ENCODE results near the gene RPS14. TPM values are rescaled to one million over a fixed set of nuclear protein-coding genes. Genes with fewer than 3 reads are reported as not detected.
"Not testable (repeated sequence)": the region's sequence is repeated elsewhere in the genome, so short reads cannot be mapped to it uniquely, and the experiment has no call there.

RPS14 gene
- total RNA-seq, 1 experiment from 2014 or later = 1,800 TPM

- no peak for DNase-seq (ENCODE audit: low read depth)
Observed at GRCh38 chr5:150446583-150446982, 3.0 kb downstream of the RPS14 start.

GRCh38 chr5:150446088-150446487 lies 3.5 kb downstream of the RPS14 start:
- no peak for DNase-seq (ENCODE audit: low read depth)

GRCh38 chr5:150444770-150445169 lies 4.8 kb downstream of the RPS14 start:
- DNase-seq (ENCODE audit: low read depth) = no peak

- peak; percentile 44 for DNase-seq (ENCODE audit: low read depth)
Observed at GRCh38 chr5:150443242-150444075, 6.1 kb downstream of the RPS14 start.

GRCh38 chr5:150442699-150443080 lies 6.8 kb downstream of the RPS14 start:
- DNase-seq (ENCODE audit: low read depth) = no peak

- DNase-seq (ENCODE audit: low read depth) = no peak
Observed at GRCh38 chr5:150441813-150442698, 7.5 kb downstream of the RPS14 start.

- no peak for DNase-seq (ENCODE audit: low read depth)
Observed at GRCh38 chr5:150440948-150441812, 8.4 kb downstream of the RPS14 start.

GRCh38 chr5:150438873-150439546 lies 10.5 kb downstream of the RPS14 start:
- no peak for DNase-seq (ENCODE audit: low read depth)

- peak; percentile 76 for DNase-seq (ENCODE audit: low read depth)
Observed at GRCh38 chr5:150436141-150436680, 13.3 kb downstream of the RPS14 start.

- DNase-seq (ENCODE audit: low read depth) = no peak
Observed at GRCh38 chr5:150434464-150434863, 15.1 kb downstream of the RPS14 start.

DNA sequence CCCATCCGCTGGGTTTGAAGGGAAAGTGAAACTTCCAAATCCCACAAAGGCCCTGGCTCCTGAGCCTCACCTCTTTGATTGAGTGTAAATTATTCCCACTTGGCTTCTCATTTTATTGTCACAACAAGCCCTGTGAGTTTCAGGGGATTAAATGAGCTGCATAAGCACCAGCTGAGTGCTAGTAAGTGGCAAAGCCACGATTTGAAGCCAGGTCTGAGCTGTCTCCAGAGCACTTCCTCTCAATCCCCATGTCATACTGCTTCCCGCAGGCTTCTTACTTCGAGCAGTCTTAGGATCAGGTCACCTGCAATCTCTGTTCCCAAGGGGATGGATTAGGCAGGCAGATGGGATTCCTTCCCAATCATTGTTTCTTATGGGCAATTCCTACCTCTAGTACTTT lies 18.0 kb downstream of the RPS14 start:
- no peak for DNase-seq (ENCODE audit: low read depth)

DNA sequence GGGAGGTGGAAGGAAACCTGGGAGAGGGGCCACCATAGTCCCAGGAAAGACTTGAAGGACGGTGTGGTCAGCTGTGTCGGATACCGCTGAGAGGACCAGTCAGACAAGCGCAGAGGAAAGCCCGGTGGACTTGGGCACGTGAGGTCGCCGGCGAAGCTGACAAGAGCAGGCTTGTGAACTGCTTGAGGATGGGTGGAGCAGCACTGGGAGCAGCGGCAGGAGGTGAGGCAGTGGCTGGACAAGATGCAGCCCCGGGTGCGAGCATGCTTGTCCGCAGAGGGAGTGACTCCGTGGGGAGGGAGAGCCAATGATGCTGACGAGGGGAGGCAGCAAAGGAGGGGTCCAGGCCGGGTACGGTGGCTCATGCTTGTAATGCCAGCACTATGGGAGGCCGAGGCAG lies 18.5 kb downstream of the RPS14 start:
- no peak for DNase-seq (ENCODE audit: low read depth)

DNA sequence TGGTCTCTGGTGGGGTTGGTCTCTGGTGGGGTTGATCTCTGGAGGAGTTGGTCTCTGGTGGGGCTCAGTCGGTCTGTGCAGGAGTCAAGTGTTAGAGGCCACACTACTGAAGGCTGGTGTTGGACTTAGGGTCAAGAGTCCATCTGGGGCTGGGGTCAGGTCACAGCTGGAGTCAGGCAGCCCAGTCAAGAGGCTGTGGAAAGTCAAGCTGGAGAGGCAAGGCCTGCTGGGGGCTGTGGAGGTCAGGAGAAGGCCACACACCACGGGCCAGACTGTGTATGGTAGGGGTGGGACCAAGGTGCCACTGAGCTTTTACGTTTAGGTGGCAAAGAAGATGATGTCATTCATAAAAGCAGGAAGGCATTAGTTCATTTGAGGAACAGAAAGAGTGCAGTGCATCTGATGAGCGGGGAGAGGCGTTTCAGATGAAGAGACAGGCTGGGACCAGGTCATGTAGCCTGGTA lies 20.1 kb downstream of the RPS14 start:
- DNase-seq (ENCODE audit: low read depth) = no peak

- no peak for DNase-seq (ENCODE audit: low read depth)
Observed at GRCh38 chr5:150428978-150429377, 20.6 kb downstream of the RPS14 start.

GRCh38 chr5:150428106-150428876 lies 21.2 kb downstream of the RPS14 start:
- no peak for DNase-seq (ENCODE audit: low read depth)

DNA sequence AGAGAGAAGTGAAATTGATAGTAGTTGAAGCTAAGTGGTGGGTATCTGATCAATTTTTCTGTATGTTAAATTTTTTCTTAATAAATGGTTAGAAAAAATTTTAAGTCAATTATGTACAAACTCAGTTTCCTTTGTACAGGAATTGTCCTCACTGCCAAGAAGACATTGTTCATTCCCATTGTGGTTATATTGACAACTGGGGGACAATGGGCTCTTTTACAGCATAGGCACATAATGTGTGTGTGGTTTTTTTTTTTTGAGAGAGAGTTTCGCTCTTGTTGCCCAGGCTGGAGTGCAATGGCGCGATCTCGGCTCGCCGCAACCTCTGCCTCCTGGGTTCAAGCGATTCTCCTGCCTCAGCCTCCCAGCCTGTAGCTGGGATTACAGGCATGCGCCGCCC lies 23.4 kb downstream of the RPS14 start:
- not testable (repeated sequence) for DNase-seq (ENCODE audit: low read depth)

DNA sequence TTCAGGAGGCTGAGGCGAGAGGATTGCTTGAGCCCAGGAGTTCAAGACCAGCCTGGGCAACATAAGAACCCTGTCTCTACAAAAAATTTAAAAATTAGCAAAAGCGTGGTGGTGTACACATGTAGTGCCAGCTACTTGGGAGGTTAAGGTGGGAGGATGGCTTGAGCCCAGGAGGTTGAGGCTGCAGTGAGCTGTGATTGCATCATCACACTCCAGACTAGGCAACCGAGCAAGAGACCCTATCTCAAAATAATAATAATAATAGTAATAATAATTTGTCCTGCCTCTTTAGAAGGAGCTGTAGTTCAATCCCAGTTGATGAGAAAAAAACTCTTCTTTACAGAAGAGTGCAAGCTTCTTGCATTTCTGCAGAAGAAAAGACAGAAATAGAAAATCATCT lies 26.8 kb downstream of the RPS14 start:
- no peak for DNase-seq (ENCODE audit: low read depth)

DNA sequence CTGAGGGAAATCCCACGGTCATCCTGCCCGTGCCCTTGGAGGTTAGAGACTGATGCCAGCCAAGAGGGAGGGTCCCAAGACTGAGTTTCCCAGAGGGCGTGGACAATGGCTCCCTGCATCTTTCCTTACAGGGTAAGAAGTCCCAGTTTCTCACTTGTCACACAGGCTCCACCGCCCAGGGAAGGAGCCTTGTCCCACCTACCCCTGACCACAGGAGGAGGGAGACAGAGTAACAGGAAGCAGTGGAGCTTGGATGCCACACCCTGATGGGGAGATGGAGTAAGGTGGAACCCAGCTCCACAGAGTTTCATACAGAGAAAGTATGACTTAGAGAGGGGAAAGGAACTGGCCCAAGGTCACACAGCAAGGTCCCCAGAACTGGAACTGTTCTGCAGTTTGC lies 27.5 kb downstream of the RPS14 start:
- DNase-seq (ENCODE audit: low read depth) = no peak

DNA sequence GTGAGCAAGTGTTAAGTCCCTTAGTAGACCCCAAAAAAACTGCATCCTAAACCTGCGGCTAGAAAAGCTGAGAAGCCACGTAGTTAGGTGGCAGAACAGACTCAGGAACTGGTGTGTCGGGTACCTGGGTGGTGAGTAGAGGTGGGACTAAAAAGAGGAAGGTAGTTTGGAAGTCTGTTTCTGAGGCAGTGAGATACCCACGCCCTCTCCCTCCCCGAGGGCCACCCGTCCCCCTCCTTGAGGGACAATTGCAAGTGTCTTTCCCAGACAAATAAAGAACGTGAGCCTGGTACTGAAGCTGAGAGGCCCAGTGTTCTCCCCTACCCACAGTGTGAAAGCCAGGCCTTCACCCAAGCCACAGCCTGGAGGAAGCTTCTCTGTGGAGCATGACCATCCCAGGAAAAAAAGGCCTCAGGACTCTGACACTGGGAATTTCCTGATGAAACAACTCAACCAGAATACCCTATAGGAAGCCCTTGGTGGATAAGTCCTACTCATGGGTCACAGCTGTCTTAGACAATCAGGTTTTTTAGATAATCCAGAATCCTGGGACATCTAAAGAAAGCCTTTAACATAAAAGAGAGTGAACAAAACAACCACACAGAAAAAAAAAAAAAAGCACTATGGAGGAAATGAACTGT lies 29.8 kb downstream of the RPS14 start:
- no peak for DNase-seq (ENCODE audit: low read depth)

Data from HT1080 (cell line).